Activated CD8-positive, alpha-beta memory T cell treated with anti-CD3 and anti-CD28 coated beads, Interleukin-2, amount 50 U/mL, for 48 hours (primary cell): ENCODE data around the gene STYK1.
"Not testable (repeated sequence)": the region's sequence is repeated elsewhere in the genome, so short reads cannot be mapped to it uniquely, and the experiment has no call there.

Source experiments
- DNase-seq: peaks from one replicate; pipeline ENCODE4 v3.0.0-alpha.2; 2020

The STYK1 gene

GRCh38 chr12:10618338-10618987 lies 55.4 kb downstream of the STYK1 start:
- no peak for DNase-seq

DNA sequence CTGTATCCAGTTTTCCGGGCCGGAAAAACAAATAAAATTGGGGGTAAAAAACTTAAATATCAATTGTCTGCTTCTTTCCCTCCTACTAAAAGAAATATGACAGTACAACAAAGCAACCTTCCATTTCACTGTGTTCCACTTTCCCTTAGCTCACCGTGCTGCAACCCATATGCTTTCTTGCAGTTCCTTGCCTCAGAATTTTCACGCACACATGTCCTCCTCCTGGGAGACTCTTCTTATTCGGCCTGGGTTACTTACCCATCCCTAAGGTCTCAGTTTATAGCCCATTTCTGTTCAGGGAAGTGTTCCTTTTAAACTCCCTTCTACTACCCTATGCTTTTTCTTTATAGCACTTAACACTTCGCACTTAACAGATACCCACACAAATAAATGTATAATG lies 56.0 kb downstream of the STYK1 start:
- DNase-seq = no peak

GRCh38 chr12:10615532-10615931 lies 58.3 kb downstream of the STYK1 start:
- no peak for DNase-seq

DNA sequence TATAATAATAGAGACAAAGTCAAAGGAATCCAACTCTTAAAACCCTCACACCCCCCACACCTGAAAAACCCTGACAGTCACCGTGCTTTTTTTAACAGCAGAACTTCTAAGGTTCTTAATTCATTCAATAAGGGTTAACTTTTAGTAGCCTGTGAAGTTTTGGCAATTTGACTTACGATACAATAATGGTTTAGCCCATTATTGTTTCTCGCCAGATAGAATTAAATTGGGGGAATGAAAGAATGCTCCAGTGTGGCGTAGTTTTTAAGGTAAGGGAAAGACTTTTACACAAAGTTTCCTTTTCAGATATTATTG lies 59.8 kb downstream of the STYK1 start:
- DNase-seq = no peak

DNA sequence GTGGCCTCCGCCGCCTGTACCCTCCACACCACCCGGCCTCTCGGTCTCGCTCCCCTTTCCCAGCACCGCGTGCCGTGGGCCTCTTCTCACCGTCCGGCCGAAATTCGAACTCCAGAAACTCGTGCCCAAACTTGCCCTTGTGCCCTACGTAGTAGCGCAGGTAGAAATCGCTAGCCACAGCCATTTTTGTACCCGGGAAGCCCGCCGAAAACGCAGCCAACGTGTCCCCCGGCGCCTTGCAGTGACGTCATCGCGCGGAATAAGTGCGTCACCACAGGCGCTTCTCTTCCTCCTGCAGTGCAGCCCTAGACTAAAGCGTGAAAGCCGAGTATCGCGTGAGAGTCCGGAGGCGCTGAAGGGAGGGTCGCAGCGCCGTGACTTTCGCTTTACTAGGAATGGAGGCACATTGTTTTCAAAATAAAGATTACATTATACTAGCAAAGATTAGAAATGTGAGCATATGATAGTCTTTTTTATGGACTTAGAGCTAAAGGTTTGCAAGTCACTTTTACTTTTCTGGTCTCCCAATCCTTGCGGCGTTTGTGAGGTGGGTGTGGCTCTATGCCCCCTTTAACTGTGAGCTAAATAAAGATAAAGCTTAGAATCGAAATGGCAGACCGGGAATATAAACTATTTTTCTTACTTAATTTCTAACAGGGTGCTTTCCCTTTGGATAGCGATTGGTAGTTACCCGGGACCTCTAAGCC lies 60.4 kb downstream of the STYK1 start, which contains the start of gene MAGOHB:
Gene MAGOHB, minus strand, starts transcription at position 261 of the 707 bp plus-strand sequence. Its CDS starts 77 bp downstream, at position 184.
- DNase-seq = peak; percentile 100

DNA sequence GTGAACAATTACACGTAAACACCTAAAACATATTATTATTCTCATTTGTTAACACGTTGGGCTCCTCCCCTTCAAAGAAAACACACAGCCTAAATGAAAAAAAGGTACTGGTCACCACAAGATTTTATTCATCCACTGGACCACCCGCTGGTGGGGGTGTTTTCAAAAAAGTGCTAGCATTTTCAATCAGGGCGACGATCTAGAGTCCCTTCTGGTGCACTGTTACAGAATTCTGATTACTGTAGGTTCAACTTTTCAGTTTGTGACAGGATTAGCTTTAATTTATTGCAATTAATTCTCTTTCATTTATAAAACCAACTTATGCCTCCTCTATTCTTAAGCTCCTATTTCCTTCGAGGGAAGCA lies 60.9 kb downstream of the STYK1 start:
- no peak for DNase-seq

DNA sequence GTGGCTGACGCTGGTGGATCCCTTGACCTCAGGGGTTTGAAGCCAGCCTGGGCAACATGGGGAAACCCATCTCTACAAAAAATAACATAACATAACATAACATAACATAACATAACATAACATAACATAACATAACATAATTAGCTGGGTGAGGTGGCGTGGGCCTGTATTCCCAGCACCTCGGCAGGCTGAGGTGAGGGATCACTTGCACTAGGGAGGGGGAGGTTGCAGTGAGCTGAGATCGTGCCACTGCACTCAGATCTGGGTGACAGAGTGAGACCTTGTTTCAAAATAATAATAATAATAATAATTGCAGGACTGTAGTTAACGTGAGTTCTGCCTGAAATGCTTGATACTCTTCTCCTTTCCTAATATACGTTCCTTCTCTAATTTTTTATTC lies 61.7 kb downstream of the STYK1 start:
- DNase-seq = no peak

DNA sequence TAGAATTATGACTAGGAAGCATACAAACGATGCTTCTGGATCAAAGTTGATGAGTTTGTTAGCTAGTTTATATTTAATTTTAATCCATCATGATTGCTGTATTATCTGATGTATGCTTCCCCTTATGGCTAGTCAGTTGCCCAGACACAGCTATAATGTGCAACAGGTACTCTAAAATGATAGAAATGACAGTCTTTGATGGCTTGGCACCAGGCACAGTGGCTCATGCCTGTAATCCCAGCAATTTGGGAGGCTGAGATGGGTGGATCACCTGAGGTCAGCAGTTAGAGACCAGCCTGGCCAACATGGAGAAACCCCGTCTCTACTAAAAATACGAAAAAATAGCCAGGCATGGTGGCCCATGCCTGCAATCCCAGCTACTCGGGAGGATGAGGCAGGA lies 62.6 kb downstream of the STYK1 start:
- DNase-seq = not testable (repeated sequence)

DNA sequence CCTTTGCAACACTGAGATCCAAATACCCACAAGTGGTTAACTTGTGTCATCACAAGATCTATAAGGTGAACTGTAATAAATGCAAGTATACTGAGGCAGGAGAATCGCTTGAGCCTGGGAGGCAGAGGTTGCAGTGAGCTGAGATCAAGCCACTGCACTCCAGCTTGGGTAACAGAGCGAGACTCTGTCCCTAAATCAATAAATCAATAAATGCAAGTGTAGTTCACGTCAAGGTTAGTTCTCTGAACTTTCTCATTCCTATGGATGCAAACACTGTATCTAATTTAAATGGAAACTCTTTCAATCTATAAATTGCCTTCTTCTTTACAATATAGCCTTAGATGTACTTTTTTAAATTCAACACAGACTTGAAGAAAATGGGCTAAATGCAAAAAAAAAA lies 63.7 kb downstream of the STYK1 start:
- no peak for DNase-seq

- no peak for DNase-seq
Observed at GRCh38 chr12:10607885-10608458, 65.9 kb downstream of the STYK1 start.

DNA sequence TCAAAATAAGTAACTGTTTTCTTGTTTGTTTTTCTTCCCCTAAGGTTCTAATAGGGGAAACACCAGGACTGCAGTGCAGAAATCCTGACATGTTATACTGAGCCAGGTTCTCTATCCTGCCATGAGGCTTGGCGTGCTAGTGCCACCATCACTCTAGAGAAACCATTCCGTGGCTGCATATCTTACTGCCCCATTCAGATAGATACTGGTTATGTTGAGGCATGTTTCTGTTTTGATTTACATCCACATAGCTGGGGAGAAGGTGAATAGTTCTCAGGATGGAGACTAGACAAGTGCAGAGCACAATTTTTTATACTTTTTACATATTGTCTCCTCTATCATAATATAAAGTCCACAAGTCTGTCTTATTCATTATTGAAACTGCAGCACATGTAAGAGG lies 72.0 kb downstream of the STYK1 start:
- no peak for DNase-seq

GRCh38 chr12:10600988-10601387 lies 72.9 kb downstream of the STYK1 start:
- no peak for DNase-seq

DNA sequence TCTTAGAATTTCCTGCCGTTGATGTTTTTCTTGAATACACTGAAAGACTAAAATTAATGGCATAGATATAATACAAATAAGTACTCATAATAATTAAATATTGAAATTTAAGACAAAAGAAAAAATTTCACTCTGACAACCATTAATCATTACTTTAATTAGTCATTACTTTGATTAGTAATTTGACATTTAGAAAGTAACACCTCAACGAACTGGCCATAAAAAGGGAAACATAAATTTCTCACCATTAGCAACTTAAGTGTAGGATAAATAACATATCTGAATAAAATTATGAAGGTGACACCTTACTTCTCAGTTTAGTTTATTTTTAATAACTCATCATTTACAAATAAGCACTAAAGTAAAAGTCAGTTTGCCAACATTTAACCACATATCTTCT lies 78.0 kb downstream of the STYK1 start:
- DNase-seq = no peak

DNA sequence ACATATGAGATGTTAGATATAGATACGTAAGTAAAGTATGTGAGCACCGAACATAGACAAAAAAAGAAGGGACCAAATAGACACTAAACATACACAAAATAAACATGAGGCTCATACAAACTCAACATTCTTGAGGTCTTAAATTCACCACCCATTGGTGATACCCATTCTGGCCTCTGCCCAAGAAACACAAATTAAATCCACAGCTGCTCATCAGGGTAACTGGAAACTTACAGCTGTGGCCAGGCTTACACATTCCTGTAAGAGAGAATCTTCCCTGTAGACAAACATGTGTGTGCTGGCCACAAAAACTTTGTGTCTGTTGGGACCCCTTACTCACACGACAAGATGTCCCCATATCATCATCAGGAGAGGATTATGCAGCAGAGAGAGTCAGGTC lies 82.9 kb downstream of the STYK1 start:
- no peak for DNase-seq

DNA sequence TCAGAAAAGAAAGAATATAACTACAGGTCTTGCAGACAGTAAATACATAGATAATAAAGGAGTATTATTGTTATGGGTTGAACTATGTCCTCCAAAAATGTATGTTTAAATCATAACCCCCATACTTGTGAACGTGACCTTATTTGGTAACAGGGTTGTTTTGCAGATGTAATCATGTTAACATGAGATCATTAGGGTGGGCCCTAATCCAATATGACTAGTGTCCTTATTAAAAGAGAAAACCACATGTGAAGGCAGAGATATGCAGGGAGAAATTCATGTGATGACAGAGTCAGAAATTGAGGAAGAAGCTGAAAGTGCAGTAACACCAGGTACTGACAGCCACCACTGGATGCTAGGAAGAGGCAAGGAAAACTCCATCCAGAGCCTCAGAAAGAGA lies 89.4 kb downstream of the STYK1 start:
- DNase-seq = no peak

DNA sequence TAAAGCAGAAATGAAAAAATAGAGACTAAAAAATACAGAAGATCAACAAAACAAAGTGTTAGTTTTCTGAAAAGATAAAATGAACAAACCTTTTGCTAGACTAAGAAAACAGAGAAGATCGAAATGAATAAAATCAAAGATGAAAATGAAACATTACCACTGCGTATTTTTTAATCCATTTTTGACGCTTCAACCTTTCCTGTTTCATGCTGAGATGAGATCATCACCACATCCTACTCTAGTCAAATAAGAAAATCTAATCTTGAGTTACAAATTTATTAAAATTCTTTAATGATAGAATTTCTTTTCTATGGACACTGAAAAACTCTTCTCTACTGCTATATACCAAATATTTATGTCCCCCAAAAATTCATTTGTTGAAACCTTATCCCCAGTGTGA lies 91.1 kb downstream of the STYK1 start:
- no peak for DNase-seq

GRCh38 chr12:10582133-10582532 lies 91.7 kb downstream of the STYK1 start:
- not testable (repeated sequence) for DNase-seq

DNA sequence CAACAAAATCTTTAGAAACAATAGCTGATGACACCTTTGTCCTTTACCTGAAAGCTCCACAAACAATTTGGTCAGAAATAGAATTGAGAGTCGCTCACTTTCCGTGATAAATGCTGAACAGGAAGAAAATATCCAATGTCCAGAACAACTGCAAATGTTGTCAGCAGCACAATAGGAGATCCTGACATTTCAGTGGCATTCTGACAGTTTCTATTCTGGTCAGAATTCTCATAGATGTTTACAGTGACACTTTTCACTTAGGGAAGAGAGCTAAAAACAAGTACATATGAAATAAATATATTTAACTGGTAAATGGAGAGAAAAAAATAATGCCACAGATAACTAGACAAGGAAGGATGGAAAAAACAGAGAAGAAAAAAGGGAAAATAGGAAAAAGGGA lies 99.5 kb downstream of the STYK1 start:
- no peak for DNase-seq

DNA sequence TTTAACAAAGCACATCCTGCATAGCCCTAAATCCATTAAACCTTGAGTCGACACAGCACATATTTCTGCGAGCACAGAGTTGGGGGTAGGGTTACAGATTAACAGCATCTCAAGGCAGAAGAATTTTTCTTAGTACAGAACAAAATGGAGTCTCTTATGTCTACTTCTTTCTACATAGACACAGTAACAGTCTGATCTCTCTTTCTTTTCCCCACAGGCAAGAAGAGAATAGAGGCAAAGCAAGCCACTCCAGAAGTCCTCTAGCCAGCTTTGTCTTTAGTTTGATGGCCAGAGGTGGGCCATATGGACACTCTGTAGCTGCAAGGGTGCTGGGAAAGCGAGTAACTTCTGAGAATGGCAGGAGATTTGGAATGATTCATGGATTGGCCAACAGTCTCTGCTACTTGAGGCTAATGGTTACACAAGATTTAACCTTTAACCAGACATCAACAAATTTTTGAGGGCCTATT lies 101.8 kb downstream of the STYK1 start:
- DNase-seq = not testable (repeated sequence)

GRCh38 chr12:10571141-10571540 lies 102.7 kb downstream of the STYK1 start:
- no peak for DNase-seq
